ENCODE data around the gene MILR1.

- TF ChIP-seq CTCF (IDR thresholded peaks at IDR 0.05; ENCODE audit: poor library complexity) (no peak), EZH2 (IDR thresholded peaks at IDR 0.05; ENCODE audit: borderline replicate concordance) (no peak)
These were observed 39.4 kb downstream of the MILR1 start for GRCh38 chr17:64488301-64488700.
